ENCODE measurements around the gene SGCA. TPM values are rescaled to one million over a fixed set of nuclear protein-coding genes. Genes with fewer than 3 reads are reported as not detected.

Gene SGCA
- total and polyA plus RNA-seq, 2 of the 8 experiments (the other 6 are each of a cell fraction or from before 2014, with no cell fraction given): 0.12 TPM; not detected in 1

DNA sequence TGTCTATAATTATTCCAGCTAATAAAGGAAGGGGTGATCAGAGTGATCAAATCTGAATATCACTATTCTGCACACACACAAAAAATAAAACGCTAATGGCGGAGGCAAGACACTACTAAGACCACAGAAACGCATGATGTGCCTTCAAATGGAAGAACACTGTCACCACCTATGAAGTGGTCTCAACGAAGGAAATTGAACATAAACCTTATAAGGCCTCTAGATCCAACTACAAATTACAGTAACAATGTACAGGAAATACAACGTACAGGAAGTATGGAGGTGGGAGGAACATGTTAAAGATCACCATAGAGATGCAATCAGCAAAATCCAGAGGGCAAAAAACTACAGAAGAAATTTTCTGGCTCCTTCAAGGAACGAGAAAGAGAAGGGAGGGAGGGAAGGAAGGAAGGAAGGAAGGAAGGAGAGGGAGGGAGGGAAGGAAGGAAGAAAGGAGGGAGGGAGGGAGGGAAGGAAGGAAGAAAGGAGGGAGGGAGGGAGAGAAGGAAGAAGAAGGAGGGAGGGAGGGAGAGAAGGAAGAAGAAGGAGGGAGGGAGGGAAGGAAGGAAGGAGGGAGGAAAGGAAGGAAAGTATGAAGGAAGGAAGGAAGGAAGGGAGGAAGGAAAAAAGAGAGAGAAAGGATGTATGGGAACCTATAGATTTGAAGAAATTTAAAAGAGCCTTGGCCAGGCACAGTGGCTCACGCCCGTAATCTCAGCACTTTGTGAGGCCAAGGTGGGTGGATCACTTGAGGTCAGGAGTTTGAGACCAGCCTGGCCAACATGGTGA, 3.1 kb upstream of the SGCA start:
- H3K36me3 ChIP-seq (ENCODE audit: control insufficient read depth in 2 of 4, insufficient read depth in 4 of 4, low read length in 3 of 4): no peaks in the 10 kb centered on the region
- TF ChIP-seq, protein P1, sequence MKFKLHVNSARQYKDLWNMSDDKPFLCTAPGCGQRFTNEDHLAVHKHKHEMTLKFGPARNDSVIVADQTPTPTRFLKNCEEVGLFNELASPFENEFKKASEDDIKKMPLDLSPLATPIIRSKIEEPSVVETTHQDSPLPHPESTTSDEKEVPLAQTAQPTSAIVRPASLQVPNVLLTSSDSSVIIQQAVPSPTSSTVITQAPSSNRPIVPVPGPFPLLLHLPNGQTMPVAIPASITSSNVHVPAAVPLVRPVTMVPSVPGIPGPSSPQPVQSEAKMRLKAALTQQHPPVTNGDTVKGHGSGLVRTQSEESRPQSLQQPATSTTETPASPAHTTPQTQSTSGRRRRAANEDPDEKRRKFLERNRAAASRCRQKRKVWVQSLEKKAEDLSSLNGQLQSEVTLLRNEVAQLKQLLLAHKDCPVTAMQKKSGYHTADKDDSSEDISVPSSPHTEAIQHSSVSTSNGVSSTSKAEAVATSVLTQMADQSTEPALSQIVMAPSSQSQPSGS (IDR thresholded peaks at IDR 0.05; ENCODE audit: low read length): no peak
- TF ChIP-seq TEAD4 (IDR thresholded peaks at IDR 0.05; ENCODE audit: low read depth, low read length) (no peak), SP2 (IDR thresholded peaks at IDR 0.05; ENCODE audit: low read length) (no peak), JUND (IDR thresholded peaks at IDR 0.05; ENCODE audit: low read length) (no peak), MAFK (IDR thresholded peaks at IDR 0.05; ENCODE audit: low read depth, low read length) (no peak), SIN3A (conservative IDR thresholded peaks at IDR 0.05 in 1 of 2, IDR thresholded peaks at IDR 0.05 in 1 of 2; ENCODE audit: low read depth in 1 of 2, low read length in 2 of 2) (no peak), TAF1 (IDR thresholded peaks at IDR 0.05; ENCODE audit: low read depth, low read length) (no peak), HDAC6 (IDR thresholded peaks at IDR 0.05; ENCODE audit: low read depth, low read length) (no peak)
- ChIA-PET POLR2A (ENCODE audit: partially characterized antibody) (interaction anchor here (0.8 to 2.7 kb wide), 2 partner anchors 11 to 37 kb away, joined by 3 to 25 read pairs; no protein-coding TSS in a partner anchor), CTCF (ENCODE audit: partially characterized antibody) (interaction anchor here (0.6 to 17.0 kb wide), 39 partner anchors 7 to 400 kb away, joined by 3 to 299 read pairs (median 6); partner anchors contain the start of genes PPP1R9B and SAMD14)
- no peak overlapping the region for H3K14ac ChIP-seq (ENCODE audit: insufficient read length)
- H3K27me3 ChIP-seq (replicated peaks in 1 of 4; ENCODE audit: control insufficient read depth in 3 of 4, extremely low read depth in 1 of 4, insufficient read depth in 3 of 4, low read length in 3 of 4): peaks cover 0 to 6% (median 0%) of the 10 kb centered on the region in 4 experiments; a peak in 2 of 7 replicates
- H2AFZ ChIP-seq (ENCODE audit: low read length): no peak overlapping the region
- no peak overlapping the region for H3K4me3 ChIP-seq (ENCODE audit: extremely low read depth in 1 of 4, insufficient read depth in 2 of 4, low read depth in 3 of 4, low read length in 4 of 4)
- no peaks in the 10 kb centered on the region for H3K9me3 ChIP-seq (ENCODE audit: insufficient read depth in 2 of 2, low read depth in 1 of 2, low read length in 1 of 2)
- no peak overlapping the region for H3K27ac ChIP-seq (ENCODE audit: low read depth, low read length)
- H4K91ac ChIP-seq (replicated peaks; ENCODE audit: insufficient read length, low read length): no peak overlapping the region
- H3K4ac ChIP-seq (replicated peaks; ENCODE audit: insufficient read length, low read depth, low read length): no peak overlapping the region
- no peak overlapping the region for H2BK12ac ChIP-seq (ENCODE audit: low read depth, low read length)
- no peak overlapping the region for H4K5ac ChIP-seq (ENCODE audit: insufficient read length, low read depth, low read length)
- H4K8ac ChIP-seq (ENCODE audit: extremely low read depth, insufficient read depth, low read length): no peak overlapping the region
- no peak overlapping the region for H2BK120ac ChIP-seq (replicated peaks; ENCODE audit: low read depth, low read length)
- H3K56ac ChIP-seq (replicated peaks; ENCODE audit: insufficient read length, low read depth, low read length): no peak overlapping the region
- H3K23ac ChIP-seq (ENCODE audit: insufficient read length): no peak overlapping the region
- 83% methylated on average over 8 of the region's 8 CpGs; no CpG with 5 or more reads in 1 of the 2 experiments for WGBS, 2 experiments (ENCODE audit: extremely low coverage in 1 of 2, insufficient coverage in 1 of 2, insufficient read length in 1 of 2, insufficient replicate concordance in 2 of 2, low coverage in 1 of 2, low lambda C conversion rate in 2 of 2, missing lambda C conversion rate in 1 of 2)
- H3K9ac ChIP-seq (replicated peaks in 1 of 4; ENCODE audit: extremely low read depth in 1 of 4, low read depth in 3 of 4, low read length in 3 of 4): no peak overlapping the region
- H2BK20ac ChIP-seq (ENCODE audit: low read length): no peak overlapping the region
- H3K79me1 ChIP-seq (ENCODE audit: low read depth, low read length): no peaks in the 10 kb centered on the region
- no peak overlapping the region for H3K18ac ChIP-seq (ENCODE audit: extremely low read depth, low read length)
- FAIRE-seq (no peak), DNase-seq (ENCODE audit: low read depth in 1 of 2, low spot score in 2 of 2) (no peak)
- no peak overlapping the region for H2BK5ac ChIP-seq (ENCODE audit: low read depth, low read length)
- peaks cover 0 to 12% (median 6%) of the 10 kb centered on the region in 4 experiments; a peak in 3 of 7 replicates for H3K4me1 ChIP-seq (replicated peaks in 1 of 4; ENCODE audit: control insufficient read depth in 3 of 4, insufficient read depth in 4 of 4, low read length in 3 of 4)
- no peaks in the 10 kb centered on the region for H4K20me1 ChIP-seq (replicated peaks in 1 of 2; ENCODE audit: control insufficient read depth in 1 of 2, insufficient read depth in 2 of 2, low read length in 2 of 2)
- H3K23me2 ChIP-seq (ENCODE audit: low read depth, low read length): peaks cover 12% of the 10 kb centered on the region
- H3K79me2 ChIP-seq (ENCODE audit: control insufficient read depth in 1 of 2, insufficient read depth in 2 of 2, low read length in 2 of 2): no peaks in the 10 kb centered on the region
- H2AK5ac ChIP-seq (ENCODE audit: low read depth, low read length): no peak overlapping the region
- H3K4me2 ChIP-seq (ENCODE audit: insufficient read depth in 1 of 2, low read depth in 2 of 2, low read length in 2 of 2): peak overlapping the region in 1 of 2 experiments; percentile 35; a peak in 1 of 4 replicates
- H2BK15ac ChIP-seq (ENCODE audit: low read length): no peak overlapping the region
